NCI-H460 (cell line): ENCODE measurements around the gene SNCAIP. TPM values are rescaled to one million over a fixed set of nuclear protein-coding genes. Genes with fewer than 3 reads are reported as not detected.
"Not testable (repeated sequence)": the region's sequence is repeated elsewhere in the genome, so short reads cannot be mapped to it uniquely, and the experiment has no call there.

ENCODE experiments used
- DNase-seq: peaks from one replicate; pipeline ENCODE4 v3.0.0-alpha.2; 2016; ENCODE audit warnings: low read depth; ENCODE audit errors: extremely low read depth
- total RNA-seq: library from RNA; depleted of rRNA; stranded (reverse); fragments of >200 nt; shearing (Covaris generic); gene quantifications from 2 replicates; pipeline ENCODE4 v1.2.3, GENCODE V29; 2014

SNCAIP gene
- total RNA-seq, 1 experiment from 2014 or later = 0.32 TPM

DNA sequence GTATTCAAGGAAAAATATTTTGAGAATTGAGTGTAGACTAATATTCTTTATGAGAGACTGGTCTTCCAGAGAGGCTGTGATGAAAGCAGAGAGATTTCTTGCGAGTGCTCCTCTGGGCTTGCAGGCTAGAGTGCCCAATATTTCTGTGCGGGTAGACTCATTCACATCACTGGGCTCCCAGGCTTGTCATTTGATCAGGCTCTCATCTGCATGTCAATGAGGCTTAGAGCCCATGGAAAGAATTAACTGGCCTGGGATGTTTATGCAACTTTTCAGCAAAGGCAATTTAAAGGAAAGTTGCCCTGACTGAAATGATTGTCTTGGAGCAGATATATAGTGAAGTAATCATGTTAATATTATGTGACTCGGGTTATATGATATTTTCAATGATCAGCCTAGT, 42.3 kb downstream of the SNCAIP start:
- DNase-seq = no peak

DNA sequence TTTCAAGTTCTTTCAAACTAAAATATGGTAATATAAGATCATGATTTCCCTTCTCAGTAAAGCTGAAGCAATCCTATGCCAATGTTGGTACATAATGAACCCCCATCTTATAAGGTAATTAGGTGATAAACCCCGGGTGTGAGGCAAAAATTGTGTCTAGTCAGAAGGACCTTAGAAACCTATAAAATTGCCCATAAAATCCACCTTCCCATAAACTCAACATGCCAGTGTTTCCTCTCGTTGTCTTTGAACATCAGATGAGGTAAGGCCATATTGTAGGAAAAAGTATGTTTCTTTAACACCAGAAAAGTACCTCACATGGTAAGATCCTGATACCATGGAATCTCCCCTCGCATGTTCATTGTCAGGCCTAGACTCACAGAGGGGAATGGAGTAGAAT, 43.3 kb downstream of the SNCAIP start:
- DNase-seq = no peak

DNA sequence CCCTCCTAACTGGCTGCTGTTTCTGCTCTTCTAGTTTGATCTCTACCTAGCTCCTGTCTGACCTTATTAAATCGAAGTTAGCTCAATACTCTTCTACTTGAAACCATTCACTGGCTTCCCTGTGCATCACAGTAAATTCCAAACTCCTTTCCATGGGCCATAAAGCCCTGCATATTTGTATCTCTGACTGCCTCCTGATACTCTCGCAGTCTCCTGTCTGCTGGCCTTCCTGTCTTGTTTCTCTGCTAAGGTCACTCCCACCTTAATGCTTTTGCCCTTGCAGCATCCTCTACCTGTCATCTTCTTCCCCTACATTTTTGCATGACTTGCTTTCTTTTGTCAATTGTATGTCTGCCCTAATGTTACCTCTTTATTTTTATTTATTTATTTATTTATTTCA, 44.8 kb downstream of the SNCAIP start:
- DNase-seq = no peak

DNA sequence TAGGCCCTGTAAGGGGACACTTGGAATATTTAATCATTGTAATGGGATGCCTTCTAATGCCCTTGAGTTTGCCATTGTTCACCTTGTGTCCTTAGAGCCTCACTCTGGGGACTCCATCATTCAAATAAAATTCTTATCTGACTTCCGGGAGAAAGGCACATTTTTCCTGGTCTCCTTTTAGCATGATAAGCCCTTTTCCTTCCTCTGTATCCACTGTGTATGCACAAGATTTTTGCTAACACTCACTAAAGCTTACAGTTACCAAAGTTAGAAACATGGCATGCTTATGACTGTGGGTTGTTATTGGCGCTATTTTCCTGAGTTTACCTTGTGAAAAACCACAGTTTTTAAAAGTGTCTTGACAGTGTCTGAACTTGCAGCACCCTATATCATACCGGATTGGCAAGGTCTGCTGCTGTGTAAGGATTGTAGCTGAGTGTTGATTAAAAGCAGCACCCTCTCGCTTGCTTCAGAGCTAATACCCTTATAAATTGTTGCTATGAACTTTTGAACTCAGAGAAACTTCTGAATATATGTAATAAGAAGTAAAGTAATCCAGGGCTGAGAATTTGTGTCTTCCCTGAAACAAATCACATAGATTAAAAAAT, 46.4 kb downstream of the SNCAIP start:
- no peak for DNase-seq

DNA sequence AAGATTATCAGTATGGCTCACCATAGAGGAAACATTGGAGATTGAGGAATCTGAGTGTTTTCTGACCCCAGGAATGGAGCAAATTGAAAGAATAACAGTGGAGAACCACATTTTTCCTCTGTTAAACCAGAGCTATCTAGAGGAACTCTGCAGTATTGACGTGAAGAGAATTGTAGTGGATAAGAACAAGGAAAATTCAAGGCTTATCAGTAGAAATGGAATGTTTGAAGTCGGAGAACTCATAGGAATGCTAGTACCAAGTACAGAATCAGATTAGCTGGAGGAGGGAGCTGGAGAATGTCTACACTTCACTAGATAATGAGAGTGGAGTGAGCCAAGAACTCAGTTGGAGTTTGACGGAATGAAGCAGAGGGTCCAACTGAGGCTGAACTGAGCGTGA, 50.3 kb downstream of the SNCAIP start:
- DNase-seq = no peak

DNA sequence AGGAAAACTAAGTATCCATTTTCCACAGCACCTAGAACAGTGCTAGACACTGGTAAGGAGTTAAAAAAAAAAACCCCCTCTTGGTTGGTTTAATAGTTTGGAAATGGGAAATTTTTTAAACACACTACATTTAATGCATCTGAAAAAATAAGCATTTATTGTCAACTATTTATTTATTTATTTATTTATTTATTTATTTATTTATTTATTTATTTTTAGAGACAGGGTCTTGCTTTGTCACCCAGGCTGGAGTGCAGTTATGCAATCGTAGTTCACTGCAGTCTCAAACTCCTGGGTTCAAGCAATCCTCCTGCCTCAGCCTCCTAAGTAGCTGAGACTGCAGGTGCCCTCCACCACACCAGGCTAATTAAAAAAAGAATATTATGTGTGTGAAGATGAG, 51.6 kb downstream of the SNCAIP start:
- no peak for DNase-seq

DNA sequence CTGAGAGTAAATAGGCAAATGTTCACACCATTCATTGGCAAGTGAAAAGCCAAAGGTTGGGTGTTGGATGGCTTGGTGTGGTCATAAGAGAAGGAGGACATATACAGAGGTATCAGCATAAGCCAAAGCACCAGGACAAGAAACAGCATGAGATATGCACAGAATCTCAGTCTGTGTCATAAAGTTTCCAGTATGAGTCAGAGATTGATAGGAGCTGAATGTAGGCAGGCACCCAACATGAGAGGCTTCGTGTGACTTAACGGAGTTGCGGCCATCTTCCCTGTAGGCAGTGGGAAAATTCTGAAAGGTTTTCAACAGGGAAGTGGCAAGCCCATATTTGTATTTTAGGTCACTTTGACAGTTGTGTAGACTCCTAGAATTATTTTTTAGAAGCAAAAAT, 54.5 kb downstream of the SNCAIP start:
- DNase-seq = no peak

DNA sequence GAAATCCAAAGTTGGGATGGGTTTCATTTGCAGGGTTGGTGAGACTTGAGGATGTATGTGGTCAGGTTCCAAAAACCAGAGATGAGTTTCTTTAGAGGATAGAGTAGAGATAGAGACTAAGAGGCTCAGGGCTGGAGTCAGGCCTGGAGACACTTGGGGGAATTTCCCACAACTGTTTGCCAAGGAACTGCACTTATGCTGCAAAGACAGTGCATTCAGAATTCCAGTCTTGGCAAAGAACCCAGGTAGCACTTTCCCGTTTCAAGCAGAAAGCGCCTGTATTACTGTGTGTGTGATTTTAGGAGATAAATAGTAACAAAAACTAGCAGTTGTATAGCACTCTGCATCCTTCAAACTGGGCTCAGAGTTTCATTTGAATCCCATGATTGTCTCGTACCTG, 55.4 kb downstream of the SNCAIP start:
- no peak for DNase-seq

DNA sequence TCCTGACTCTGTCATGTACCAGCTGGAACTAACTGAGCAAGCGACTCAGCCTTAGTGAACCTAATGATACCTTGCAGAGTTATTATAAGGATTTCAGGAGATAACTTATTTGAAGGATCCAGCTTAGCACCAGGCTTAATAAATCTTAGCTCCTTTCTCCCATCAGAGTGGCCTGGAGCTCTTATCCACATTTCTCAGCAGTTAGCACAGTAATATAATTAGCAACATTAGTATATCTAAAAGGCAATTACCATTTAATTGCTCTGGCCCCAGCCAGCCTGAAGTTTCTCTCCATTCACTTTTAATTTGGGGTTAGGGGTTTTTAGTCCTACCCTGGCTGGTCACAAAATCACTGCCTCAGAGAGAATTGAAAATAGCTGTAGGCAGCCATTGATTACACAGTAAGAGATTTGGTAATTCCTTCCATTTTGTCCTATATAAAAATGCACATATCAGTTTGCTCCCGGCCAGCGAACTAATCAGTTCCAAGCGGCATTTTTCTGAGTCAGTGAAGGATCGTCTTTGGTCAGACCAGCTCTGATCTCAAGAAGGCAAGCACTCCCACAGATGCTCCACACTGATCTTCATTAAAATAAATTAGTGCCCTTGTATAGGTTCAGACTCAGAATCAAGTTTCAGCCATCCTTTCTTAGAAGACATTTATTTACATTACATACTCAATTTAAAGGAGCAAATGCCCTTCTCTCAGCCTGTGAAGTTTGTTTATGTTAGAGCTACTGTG, 56.6 kb downstream of the SNCAIP start:
- no peak for DNase-seq

DNA sequence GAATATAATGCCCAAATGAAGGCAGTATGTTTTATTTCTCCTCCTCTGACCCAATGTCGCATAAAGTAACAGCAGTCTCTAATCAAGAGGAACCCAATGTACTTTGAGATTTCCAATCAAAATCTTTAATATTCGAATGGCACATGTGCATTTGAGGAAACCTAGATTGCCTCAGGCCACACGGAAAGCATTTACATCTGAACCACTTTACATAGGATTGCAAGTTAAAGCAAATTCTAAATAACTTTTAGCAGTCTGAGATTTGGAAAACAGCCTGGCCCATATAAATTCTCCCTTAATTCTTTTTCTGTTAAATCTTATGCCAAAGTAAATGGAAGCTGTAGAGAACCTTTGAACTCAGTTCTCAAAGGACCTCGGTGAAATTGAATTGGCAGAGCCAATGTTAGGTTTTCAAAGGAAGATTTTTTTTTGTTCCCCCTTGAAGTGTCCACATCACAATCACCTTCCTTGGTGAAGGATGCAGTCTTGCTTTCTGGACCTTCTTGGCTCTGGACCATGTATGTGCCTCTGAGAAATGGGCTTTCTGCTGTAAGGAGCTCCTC, 57.3 kb downstream of the SNCAIP start:
- DNase-seq = no peak

DNA sequence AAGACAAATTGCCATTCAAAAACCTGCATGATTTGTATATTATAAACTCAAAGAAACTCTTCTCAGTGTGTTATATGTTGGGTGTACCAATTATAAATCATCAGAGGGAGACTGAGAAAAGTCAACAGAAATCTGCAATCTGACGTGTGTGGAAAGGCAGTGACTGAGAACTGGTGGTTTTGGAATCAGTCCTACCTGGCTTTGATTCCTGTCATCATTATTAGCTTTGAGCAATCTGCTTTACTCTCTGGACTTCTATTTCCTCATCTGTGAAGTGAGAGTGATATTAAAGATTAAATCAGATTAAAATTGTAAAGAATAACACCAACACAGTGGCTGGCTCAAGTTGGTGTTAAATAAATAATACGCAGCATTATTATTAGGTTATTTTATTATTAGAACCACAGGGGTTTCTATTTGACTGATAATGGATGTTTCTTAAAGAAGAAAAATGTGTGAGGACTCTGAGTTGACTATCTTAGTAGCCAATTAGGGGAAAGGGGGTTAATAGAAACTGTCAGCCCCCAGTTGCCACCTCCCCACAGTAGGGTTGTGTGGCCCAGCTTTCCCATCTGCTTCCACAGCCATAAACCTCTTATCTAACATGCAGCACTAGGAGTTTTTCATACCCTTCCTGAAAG, 59.6 kb downstream of the SNCAIP start:
- no peak for DNase-seq

DNA sequence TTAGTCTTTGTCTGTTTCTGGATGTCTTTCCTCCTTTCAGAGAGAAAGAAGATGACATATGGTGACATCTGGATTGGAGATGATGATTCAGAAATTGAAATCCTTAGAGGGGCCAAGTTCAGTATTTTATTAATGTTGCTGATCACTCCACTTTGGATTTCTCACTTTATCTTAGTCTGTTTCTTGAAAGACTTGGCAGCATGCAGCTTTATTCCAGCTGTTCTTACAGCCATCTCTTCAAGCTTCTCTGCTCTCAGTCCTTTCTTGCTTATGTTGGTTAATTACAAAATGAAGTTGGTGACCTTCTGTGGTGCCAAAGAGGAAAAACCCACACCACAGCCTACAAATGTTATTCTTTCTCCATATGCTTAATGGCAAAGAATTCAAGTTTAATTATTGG, 62.1 kb downstream of the SNCAIP start:
- DNase-seq = no peak

DNA sequence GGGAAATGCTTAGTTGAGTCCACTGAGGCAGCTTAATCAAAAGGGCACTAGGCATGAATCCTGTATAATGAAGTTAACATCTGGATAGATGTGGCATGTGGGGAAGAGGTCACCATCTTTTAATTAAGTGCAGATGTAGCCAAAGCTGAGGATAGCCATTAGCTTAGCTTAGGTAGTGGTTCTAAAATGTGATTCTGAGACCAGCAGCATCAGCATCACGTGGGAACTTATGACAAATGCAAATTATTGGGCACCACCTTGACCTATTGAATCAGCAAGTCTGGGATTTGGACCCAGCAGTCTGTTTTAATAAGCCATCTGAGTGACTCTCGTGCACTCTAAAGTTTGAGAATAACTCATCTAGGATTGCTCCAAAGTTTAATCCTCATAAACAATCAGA, 63.8 kb downstream of the SNCAIP start:
- no peak for DNase-seq

DNA sequence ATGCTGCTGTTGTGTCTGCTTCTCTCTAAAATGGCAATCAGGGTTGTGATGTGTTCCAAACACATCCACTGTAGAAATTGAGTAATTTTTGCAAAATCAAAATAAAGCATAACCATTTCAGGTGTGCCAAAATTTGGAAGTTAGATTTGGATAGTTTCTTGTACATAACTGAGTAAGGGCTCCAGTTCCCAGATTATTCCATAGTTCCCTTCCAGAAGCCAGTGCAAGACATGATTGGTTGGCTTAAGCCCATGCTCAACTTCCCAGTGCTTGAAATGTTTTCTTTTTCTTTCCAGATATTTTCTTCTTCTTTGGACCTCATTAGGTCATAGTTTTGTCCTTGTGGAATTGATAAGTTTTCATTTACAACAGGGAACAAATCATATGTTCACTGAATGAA, 64.2 kb downstream of the SNCAIP start:
- DNase-seq = no peak

DNA sequence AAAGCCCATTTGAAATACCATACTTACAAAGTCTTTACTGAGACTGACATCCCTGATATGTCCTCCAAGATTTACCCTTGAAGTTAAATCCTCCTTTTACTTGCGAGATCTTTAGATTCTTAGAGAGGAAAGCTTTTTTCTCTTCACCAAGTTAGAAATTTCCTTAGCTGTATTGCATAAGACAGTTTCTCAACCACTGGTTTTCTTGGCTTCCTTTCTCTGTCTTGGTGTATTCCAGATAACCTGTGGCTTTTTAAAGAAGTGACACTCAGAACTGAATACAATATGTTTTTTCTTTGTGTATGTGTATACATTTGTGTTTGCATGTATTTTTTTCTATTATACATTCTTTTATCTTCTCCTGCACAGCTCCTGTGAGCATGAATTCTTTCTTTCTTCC, 65.0 kb downstream of the SNCAIP start:
- no peak for DNase-seq

DNA sequence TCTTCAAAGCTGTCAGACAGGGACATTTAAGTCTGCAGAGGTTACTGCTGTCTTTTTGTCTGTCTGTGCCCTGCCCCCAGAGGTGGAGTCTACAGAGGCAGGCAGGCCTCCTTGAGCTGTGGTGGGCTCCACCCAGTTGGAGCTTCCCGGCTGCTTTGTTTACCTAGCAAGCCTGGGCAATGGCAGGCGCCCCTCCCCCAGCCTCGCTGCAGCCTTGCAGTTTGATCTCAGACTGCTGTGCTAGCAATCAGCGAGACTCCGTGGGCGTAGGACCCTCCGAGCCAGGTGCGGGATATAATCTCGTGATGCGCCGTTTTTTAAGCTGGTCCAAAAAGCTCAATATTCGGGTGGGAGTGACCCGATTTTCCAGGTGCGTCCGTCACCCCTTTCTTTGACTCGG, 70.9 kb downstream of the SNCAIP start:
- not testable (repeated sequence) for DNase-seq

DNA sequence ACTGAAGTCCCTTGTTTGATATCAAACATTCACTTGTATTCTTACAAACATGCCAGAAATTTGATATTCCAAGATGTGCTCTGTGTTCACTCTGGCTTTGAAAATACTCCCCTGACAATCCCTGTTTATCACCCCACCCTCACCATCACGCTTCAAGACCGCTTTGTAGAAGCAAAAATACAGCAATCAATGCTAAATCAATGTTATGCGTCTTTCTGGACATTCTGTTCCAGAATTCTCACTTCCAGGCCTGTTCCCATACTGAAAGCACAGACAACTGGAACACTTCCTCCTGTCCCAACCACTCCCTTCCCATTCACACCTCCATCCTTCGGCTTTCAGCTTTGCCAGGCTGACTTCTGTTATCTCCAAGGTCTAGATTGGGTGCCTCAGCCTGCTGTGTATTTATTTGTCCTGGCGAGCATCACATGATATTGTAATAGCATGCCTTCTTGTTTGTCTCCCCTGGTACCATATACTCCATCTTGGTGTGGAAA, 72.8 kb downstream of the SNCAIP start:
- no peak for DNase-seq

DNA sequence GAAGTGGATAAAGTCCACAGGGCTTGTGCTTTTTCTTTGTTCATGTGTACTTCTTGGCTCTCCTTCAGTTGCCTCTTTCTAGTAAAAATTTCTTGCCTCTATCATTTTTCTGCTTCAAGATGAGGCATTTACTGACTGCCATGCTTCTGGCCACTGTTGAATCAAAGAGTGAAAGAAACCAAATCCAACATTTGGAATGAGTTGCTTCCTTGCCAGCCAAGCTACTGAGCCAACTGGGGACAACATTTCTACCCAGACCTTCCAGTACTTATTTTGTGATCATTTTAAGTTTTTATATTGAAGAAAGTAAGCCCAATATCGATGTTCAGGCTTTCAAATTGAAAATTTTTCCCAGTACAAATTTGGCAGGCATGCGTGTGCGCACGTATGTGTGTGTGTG, 73.2 kb downstream of the SNCAIP start:
- no peak for DNase-seq

DNA sequence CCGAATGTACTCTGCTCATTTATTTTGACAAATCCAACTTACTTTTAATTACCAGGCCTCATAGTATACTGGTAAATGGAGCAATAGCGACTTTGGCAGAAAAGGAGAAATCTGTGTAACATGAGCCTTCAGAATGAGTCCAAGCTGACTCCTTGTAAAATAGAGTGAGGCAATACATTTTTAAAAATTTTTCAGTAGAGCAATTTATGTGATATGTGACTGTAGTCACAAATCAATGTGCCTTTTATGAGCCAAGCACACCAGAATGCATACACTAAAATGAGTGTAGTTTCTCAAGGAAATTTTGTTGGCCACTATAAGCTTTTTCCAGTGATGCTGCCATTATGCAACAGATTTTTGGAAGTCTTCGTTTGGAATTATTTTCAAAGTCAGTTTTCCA, 73.8 kb downstream of the SNCAIP start:
- DNase-seq = no peak

DNA sequence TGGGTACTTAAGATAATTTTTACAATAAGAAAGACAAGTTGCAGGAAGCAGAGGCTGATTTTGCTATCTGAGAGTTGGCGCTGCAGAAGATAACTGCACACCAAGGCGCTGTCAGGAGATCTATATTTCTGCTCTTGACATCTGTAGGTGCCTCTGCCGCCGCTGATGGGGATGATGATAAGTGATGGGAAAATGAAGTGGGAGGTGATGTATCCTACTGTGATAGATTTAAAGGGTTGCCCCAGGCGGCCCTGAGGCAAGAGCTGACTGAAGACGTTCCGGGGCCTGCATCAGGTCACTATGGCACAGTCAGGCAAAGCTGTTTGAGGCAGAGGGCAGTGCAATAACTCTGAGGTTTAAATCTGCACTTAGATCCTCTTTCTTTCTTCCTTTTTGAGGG, 78.1 kb downstream of the SNCAIP start:
- DNase-seq = no peak

DNA sequence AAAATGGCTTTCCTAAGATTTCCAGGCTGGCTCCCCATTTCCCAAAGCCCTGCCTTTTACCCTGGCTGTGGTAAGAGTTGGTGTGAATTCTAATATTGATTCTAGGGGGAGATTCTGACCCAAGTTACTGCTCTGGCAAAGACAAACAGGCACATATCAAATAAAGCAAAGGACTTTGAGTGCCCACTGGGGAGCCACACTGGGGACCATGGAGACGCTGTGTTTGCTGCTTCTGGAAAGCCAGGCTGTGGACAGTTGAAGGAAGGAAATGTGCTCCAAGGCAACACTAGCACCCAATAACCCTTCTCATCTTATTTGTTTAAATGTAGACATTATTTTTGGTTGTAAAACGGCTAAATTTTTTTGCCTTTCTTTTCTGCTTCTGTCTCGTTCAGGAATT, 78.7 kb downstream of the SNCAIP start:
- DNase-seq = no peak

DNA sequence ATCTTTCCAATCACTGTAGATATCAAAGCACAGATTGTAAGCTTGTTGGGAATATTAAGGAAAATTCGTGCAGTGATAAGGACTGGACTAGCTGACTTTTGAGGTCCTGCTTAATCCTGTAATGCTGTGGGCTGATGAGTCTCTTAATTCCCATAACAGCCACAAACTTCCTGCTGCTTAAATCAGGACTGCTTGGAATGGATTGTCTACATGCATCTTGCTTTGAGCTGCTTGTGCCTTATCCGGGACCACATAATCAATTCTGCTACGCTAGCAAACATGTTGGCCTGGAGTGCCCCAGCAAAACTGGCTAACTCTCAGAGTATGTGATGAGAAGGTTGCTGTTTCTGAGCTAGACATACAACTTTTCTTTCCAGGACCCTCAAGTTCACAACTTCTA, 79.6 kb downstream of the SNCAIP start:
- DNase-seq = no peak
